ENCODE data around the gene WASL. TPM values are rescaled to one million over a fixed set of nuclear protein-coding genes. Genes with fewer than 3 reads are reported as not detected.

WASL gene
- polyA plus RNA-seq, 1 donor (not counting 4 experiments of a cell fraction or from before 2014, with no cell fraction given) = 17.5 TPM

DNA sequence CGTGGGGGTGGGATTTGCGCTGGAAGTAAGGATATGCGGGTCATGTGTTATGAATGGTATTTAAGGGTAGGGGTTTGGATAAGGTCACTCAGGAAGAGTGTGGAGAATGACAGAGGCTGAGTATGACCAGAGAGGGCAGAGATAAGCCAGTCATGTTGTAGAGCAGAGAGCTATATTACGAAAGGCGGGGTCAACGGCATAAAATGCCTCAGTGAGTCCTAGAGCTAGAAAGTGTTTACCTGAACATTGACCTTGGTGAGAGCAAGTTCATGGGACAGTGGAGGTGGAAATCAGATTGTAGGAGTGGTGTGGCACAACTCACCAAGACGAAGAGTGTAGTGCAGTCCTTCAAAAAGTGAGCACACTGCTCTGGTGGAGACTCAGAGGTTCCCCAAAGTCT, 79.3 kb downstream of the WASL start:
- Histone ChIP-seq H3K9ac (ENCODE audit: control insufficient read depth, extremely low read depth, insufficient read depth, low read length) (no peak overlapping the region), H4K20me1 (ENCODE audit: control insufficient read depth, extremely low read depth, insufficient read depth, low read length) (no peaks in the 10 kb centered on the region), H3K9me1 (ENCODE audit: control insufficient read depth, extremely low read depth, insufficient read depth, low read length) (no peaks in the 10 kb centered on the region), H3K36me3 (ENCODE audit: control insufficient read depth in 2 of 2, extremely low read depth in 1 of 2, insufficient read depth in 2 of 2, low read length in 2 of 2) (no peaks in the 10 kb centered on the region), H2AFZ (ENCODE audit: control insufficient read depth, low read length) (no peak overlapping the region), H3K27me3 (ENCODE audit: control insufficient read depth, extremely low read depth, insufficient read depth, low read length) (no peaks in the 10 kb centered on the region), H3K4me2 (ENCODE audit: control insufficient read depth, extremely low read depth, insufficient read depth, low read depth, low read length) (no peak overlapping the region), H3K27ac (ENCODE audit: control insufficient read depth, insufficient read depth, low read length) (no peak overlapping the region), H3K9me3 (ENCODE audit: control insufficient read depth, low read depth, low read length) (no peaks in the 10 kb centered on the region), H3K79me2 (ENCODE audit: control insufficient read depth, insufficient read depth, low read length) (no peaks in the 10 kb centered on the region), H3K4me1 (ENCODE audit: control insufficient read depth, extremely low read depth, insufficient read depth, low read length) (peaks cover 18% of the 10 kb centered on the region), H3K4me3 (ENCODE audit: control insufficient read depth in 2 of 3, extremely low read depth in 1 of 3, insufficient read depth in 2 of 3, low read depth in 1 of 3, low read length in 3 of 3) (no peak overlapping the region)
- FAIRE-seq (no peak), DNase-seq (ENCODE audit: low read depth, low spot score) (no peak)
- no peak for TF ChIP-seq EZH2 (IDR thresholded peaks at IDR 0.05; ENCODE audit: low read length)
- TF ChIP-seq, protein P1, sequence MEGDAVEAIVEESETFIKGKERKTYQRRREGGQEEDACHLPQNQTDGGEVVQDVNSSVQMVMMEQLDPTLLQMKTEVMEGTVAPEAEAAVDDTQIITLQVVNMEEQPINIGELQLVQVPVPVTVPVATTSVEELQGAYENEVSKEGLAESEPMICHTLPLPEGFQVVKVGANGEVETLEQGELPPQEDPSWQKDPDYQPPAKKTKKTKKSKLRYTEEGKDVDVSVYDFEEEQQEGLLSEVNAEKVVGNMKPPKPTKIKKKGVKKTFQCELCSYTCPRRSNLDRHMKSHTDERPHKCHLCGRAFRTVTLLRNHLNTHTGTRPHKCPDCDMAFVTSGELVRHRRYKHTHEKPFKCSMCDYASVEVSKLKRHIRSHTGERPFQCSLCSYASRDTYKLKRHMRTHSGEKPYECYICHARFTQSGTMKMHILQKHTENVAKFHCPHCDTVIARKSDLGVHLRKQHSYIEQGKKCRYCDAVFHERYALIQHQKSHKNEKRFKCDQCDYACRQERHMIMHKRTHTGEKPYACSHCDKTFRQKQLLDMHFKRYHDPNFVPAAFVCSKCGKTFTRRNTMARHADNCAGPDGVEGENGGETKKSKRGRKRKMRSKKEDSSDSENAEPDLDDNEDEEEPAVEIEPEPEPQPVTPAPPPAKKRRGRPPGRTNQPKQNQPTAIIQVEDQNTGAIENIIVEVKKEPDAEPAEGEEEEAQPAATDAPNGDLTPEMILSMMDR (optimal IDR thresholded peaks at IDR 0.05 in 1 of 3, IDR thresholded peaks at IDR 0.05 in 1 of 3, conservative IDR thresholded peaks at IDR 0.05 in 1 of 3; ENCODE audit: extremely low read depth in 1 of 3, insufficient read depth in 2 of 3, low read length in 3 of 3) = no peak
- dilution Hi-C loops (cut with MboI; ENCODE audit: extremely low pct_ligation_motif_present, low sequenced_read_pairs) = no loop called here

DNA sequence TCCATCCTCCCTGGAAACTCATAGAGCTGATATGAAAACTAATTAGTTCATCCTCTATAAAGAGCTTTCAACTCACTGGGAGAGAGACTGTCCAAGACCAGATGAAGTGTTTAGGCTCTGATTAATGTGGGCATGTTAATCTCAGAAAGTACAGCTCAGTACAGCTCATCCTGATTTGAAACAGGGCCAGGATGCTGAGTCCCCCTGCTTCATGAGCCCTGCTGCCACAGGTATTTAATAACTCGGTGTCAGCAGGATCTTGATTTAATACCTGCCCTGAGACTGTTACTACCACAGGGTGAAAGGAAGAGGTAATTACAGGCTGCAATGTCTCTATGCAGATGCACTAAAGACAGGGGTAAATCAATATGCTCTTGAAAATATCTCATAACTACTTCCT, 82.3 kb downstream of the WASL start:
- H3K4me3 ChIP-seq (ENCODE audit: control insufficient read depth in 2 of 3, extremely low read depth in 1 of 3, insufficient read depth in 2 of 3, low read depth in 1 of 3, low read length in 3 of 3) = no peak overlapping the region
- no peak overlapping the region for H2AFZ ChIP-seq (ENCODE audit: control insufficient read depth, low read length)

More for the DNA sequence above, 82.3 kb downstream of the WASL start:
- dilution Hi-C loops (cut with MboI; ENCODE audit: extremely low pct_ligation_motif_present, low sequenced_read_pairs) = no loop called here
- Histone ChIP-seq H3K9me3 (ENCODE audit: control insufficient read depth, low read depth, low read length) (no peaks in the 10 kb centered on the region), H3K79me2 (ENCODE audit: control insufficient read depth, insufficient read depth, low read length) (no peaks in the 10 kb centered on the region), H3K4me2 (ENCODE audit: control insufficient read depth, extremely low read depth, insufficient read depth, low read depth, low read length) (no peak overlapping the region), H3K4me1 (ENCODE audit: control insufficient read depth, extremely low read depth, insufficient read depth, low read length) (no peaks in the 10 kb centered on the region), H4K20me1 (ENCODE audit: control insufficient read depth, extremely low read depth, insufficient read depth, low read length) (no peaks in the 10 kb centered on the region), H3K27me3 (ENCODE audit: control insufficient read depth, extremely low read depth, insufficient read depth, low read length) (no peaks in the 10 kb centered on the region), H3K9me1 (ENCODE audit: control insufficient read depth, extremely low read depth, insufficient read depth, low read length) (no peaks in the 10 kb centered on the region), H3K9ac (ENCODE audit: control insufficient read depth, extremely low read depth, insufficient read depth, low read length) (no peak overlapping the region), H3K36me3 (ENCODE audit: control insufficient read depth in 2 of 2, extremely low read depth in 1 of 2, insufficient read depth in 2 of 2, low read length in 2 of 2) (no peaks in the 10 kb centered on the region), H3K27ac (ENCODE audit: control insufficient read depth, insufficient read depth, low read length) (no peak overlapping the region)
- DNase-seq (ENCODE audit: low read depth, low spot score) = no peak
- TF ChIP-seq, protein P1 (optimal IDR thresholded peaks at IDR 0.05 in 1 of 3, IDR thresholded peaks at IDR 0.05 in 1 of 3, conservative IDR thresholded peaks at IDR 0.05 in 1 of 3; ENCODE audit: extremely low read depth in 1 of 3, insufficient read depth in 2 of 3, low read length in 3 of 3) = no peak
- TF ChIP-seq EZH2 (IDR thresholded peaks at IDR 0.05; ENCODE audit: low read length) = no peak
- FAIRE-seq = no peak
